Fibroblast of upper back skin (primary cell): Measurements from ENCODE around the gene ZNF333.
"Not testable (repeated sequence)": the region's sequence is repeated elsewhere in the genome, so short reads cannot be mapped to it uniquely, and the experiment has no call there.

ENCODE experiments used
- DNase-seq: peaks from one replicate; pipeline ENCODE4 v3.0.0-alpha.2; 2013

The ZNF333 gene

GRCh38 chr19:14770136-14770535 is 80.3 kb downstream of the ZNF333 start:
- DNase-seq: no peak

- no peak for DNase-seq
Observed at GRCh38 chr19:14770944-14771839, 81.3 kb downstream of the ZNF333 start.

- DNase-seq: no peak
Observed at GRCh38 chr19:14772467-14772866, 82.6 kb downstream of the ZNF333 start.

GRCh38 chr19:14772995-14773394 is 83.1 kb downstream of the ZNF333 start:
- DNase-seq: no peak

- DNase-seq: not testable (repeated sequence)
Observed at GRCh38 chr19:14773722-14774121, 83.9 kb downstream of the ZNF333 start.

- no peak for DNase-seq
Observed at GRCh38 chr19:14774373-14774772, 84.5 kb downstream of the ZNF333 start.

GRCh38 chr19:14775326-14775725 is 85.5 kb downstream of the ZNF333 start:
- DNase-seq: not testable (repeated sequence)

- no peak for DNase-seq
Observed at GRCh38 chr19:14775869-14776586, 86.2 kb downstream of the ZNF333 start.

- not testable (repeated sequence) for DNase-seq
Observed at GRCh38 chr19:14777645-14778044, 87.8 kb downstream of the ZNF333 start.

- not testable (repeated sequence) for DNase-seq
Observed at GRCh38 chr19:14778110-14778845, 88.4 kb downstream of the ZNF333 start, which contains the start of gene ADGRE2. Gene ADGRE2 (minus strand): TSS chr19:14778560. CDS start chr19:14776756, 1,804 bp downstream.

- no peak for DNase-seq
Observed at GRCh38 chr19:14779151-14779550, 89.3 kb downstream of the ZNF333 start.

GRCh38 chr19:14780622-14781225 is 90.9 kb downstream of the ZNF333 start:
- not testable (repeated sequence) for DNase-seq

GRCh38 chr19:14781713-14782536 is 92.1 kb downstream of the ZNF333 start:
- not testable (repeated sequence) for DNase-seq

GRCh38 chr19:14782626-14783409 is 93.0 kb downstream of the ZNF333 start:
- no peak for DNase-seq
